Mammary epithelial cell (primary cell): ENCODE results near the gene AUTS2.

Experiments
- CTCF ChIP-seq, 2 donors: IDR thresholded peaks in 1 of 2; conservative IDR thresholded peaks in 1 of 2; 2 replicates each; pipeline ENCODE4 v1.5.1; 2011 to 2012; ENCODE audit warnings: inconsistent platforms in 2 of 2, low read length in 2 of 2, mild to moderate bottlenecking in 2 of 2, control low read depth in 1 of 2, low read depth in 1 of 2; ENCODE audit not compliant: insufficient read depth in 1 of 2; ENCODE audit errors: extremely low read depth in 1 of 2
- EZH2 ChIP-seq: IDR thresholded peaks from 2 replicates; pipeline ENCODE4 v1.6.1; 2012; ENCODE audit warnings: low read length, inconsistent platforms, borderline replicate concordance

DNA sequence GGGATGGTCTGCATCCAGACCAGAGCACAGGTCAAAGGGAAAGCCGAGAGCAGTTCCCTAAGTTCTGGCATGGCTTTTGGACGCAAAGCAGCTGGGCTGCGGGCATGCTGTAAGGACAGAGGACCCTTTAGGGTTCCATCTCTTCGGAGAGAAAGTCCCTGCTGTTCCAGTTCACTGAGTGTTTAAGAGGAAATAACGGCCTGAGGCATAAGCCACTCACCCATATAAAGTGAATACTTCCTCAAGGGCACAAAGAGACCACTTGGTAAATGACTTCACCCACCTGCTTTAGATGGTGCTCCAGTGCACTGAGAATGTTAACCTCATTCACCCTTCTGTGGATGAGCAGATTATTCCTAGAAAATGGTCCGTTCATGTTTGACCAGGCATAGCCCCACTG, 946.9 kb downstream of the AUTS2 start:
- TF ChIP-seq CTCF (conservative IDR thresholded peaks at IDR 0.05 in 1 of 2, IDR thresholded peaks at IDR 0.05 in 1 of 2; ENCODE audit: extremely low read depth in 1 of 2, insufficient read depth in 1 of 2, low read depth in 1 of 2, low read length in 2 of 2): no peak
- TF ChIP-seq EZH2: no peak
